Aorta (tissue), 5 donors: ENCODE results near the gene TSGA10IP. TPM values are rescaled to one million over a fixed set of nuclear protein-coding genes. Genes with fewer than 3 reads are reported as not detected.

Experiments
- ATAC-seq: fragments of 200-7000 bp; cut with Tn5 transposase; one replicate; pipeline ENCODE4 v1.9.1; 2022; ENCODE audit warnings: moderate library complexity; ENCODE audit not compliant: low FRiP score
- DNase-seq, 2 donors: peaks; one replicate each; pipeline ENCODE4 v3.0.0-alpha.2; 2020
- H3K27ac ChIP-seq, 2 donors: one replicate each; pipeline ENCODE4 v1.5.1; 2013; ENCODE audit warnings: low read length in 2 of 2, mild to moderate bottlenecking in 2 of 2, moderate library complexity in 2 of 2, control low read depth in 1 of 2, inconsistent platforms in 1 of 2, low read depth in 1 of 2
- H3K27me3 ChIP-seq, 2 donors: one replicate each; pipeline ENCODE4 v1.6.1; 2013; ENCODE audit warnings: control low read depth in 1 of 2, low read length in 1 of 2, mild to moderate bottlenecking in 1 of 2, moderate library complexity in 1 of 2; ENCODE audit not compliant: insufficient read depth in 2 of 2, control insufficient read depth in 1 of 2
- H3K36me3 ChIP-seq, 2 donors: one replicate each; pipeline ENCODE4 v1.6.1; 2013; ENCODE audit warnings: control low read depth in 1 of 2, low read length in 1 of 2, mild to moderate bottlenecking in 1 of 2; ENCODE audit not compliant: insufficient read depth in 2 of 2, control insufficient read depth in 1 of 2
- H3K4me1 ChIP-seq, 2 donors: one replicate each; pipeline ENCODE4 v1.6.1; 2013; ENCODE audit warnings: low read length in 2 of 2, control low read depth in 1 of 2, mild to moderate bottlenecking in 1 of 2, moderate library complexity in 1 of 2; ENCODE audit not compliant: insufficient read depth in 2 of 2, control insufficient read depth in 1 of 2
- H3K4me3 ChIP-seq, 2 donors: one replicate each; pipeline ENCODE4 v1.5.1; 2013; ENCODE audit warnings: low read length in 2 of 2, control low read depth in 1 of 2, mild to moderate bottlenecking in 1 of 2
- H3K9me3 ChIP-seq: one replicate; pipeline ENCODE4 v1.6.1; 2013; ENCODE audit warnings: mild to moderate bottlenecking, low read length; ENCODE audit not compliant: control insufficient read depth
- WGBS, 2 donors: extraction: QIAGEN DNeasy Blood & Tissue Kit; methylation state at CpG; one replicate each; pipeline ENCODE4 v1.1.7; 2013; 5-methylcytosine and 5-hydroxymethylcytosine counted together
- intact Hi-C, 2 donors: fragments of 100-400 bp; cut with DNase I; formaldehyde crosslinking; loops; one replicate each; pipeline versions ENCODE4 v1.14.2 to v1.15.0; 2022
- polyA plus RNA-seq, 2 donors: library from polyadenylated mRNA; stranded (reverse); fragments of 200-250 nt; gene quantifications; one replicate each; pipeline ENCODE4 v1.2.3, GENCODE V29; 2013
- total RNA-seq, 2 donors: library from RNA; stranded (reverse); fragmentation: NEBNext Ultra II Directional; extraction: Animal tissue kit (Norgen Biotek cat#: 25700); gene quantifications; one replicate each; pipeline ENCODE4 v1.2.1, GENCODE V29; 2021
- donor health status: healthy with polysubstance abuse.
- donor health status: Bipolar disorder and iron deficiency.
- donor health status: DM: no; HTN: no; CAD: no.
- donor health status: DM: no; HTN: no; CAD: no.
- donor health status: DM: yes; HTN: yes; CAD: no.

TSGA10IP gene
- total and polyA plus RNA-seq, 4 donors, result not detected

GRCh38 chr11:65981972-65982823, 36.9 kb downstream of the TSGA10IP start:
- ATAC-seq, result no peak
- WGBS, 2 donors, result 68 to 74% methylated on average over 16 of the region's 16 CpGs
- intact Hi-C loops, result loop anchor here in 1 of 2 donors (10.0 kb wide), 1 partner anchor 277 kb away; no protein-coding TSS in a partner anchor

GRCh38 chr11:65982824-65983588, 37.7 kb downstream of the TSGA10IP start:
- H3K4me1 ChIP-seq, result no peaks in the 10 kb centered on the region
- no peaks in the 10 kb centered on the region for H3K27me3 ChIP-seq
- no peaks in the 10 kb centered on the region for H3K9me3 ChIP-seq
- no peak overlapping the region for H3K27ac ChIP-seq
- peaks cover 0 to 2% of the 10 kb centered on the region in 2 donors for H3K36me3 ChIP-seq
- 72 to 76% methylated on average over 21 to 22 of the region's 22 CpGs for WGBS, 2 donors
- ATAC-seq, result no peak
- intact Hi-C loops, result loop anchor here in 1 of 2 donors (10.0 kb wide), 1 partner anchor 278 kb away; no protein-coding TSS in a partner anchor
- peak in 1 of 2 donors; percentile 20 for DNase-seq
- no peak overlapping the region for H3K4me3 ChIP-seq

More at GRCh38 chr11:65981972-65982823, 36.9 kb downstream of the TSGA10IP start:
- no peak overlapping the region for H3K27ac ChIP-seq
- peak in 1 of 2 donors; percentile 22 for DNase-seq
- H3K27me3 ChIP-seq, result no peaks in the 10 kb centered on the region
- H3K4me1 ChIP-seq, result no peaks in the 10 kb centered on the region
- H3K36me3 ChIP-seq, result peaks cover 3 to 7% of the 10 kb centered on the region in 2 donors
- no peak overlapping the region for H3K4me3 ChIP-seq
- no peaks in the 10 kb centered on the region for H3K9me3 ChIP-seq

GRCh38 chr11:65983589-65983987, 38.3 kb downstream of the TSGA10IP start:
- no peak overlapping the region for H3K27ac ChIP-seq
- no peaks in the 10 kb centered on the region for H3K9me3 ChIP-seq
- DNase-seq, result peak in 1 of 2 donors; percentile 9
- intact Hi-C loops, result loop anchor here in 1 of 2 donors (10.0 kb wide), 1 partner anchor 279 kb away; no protein-coding TSS in a partner anchor
- H3K4me1 ChIP-seq, result no peaks in the 10 kb centered on the region
- no peaks in the 10 kb centered on the region for H3K36me3 ChIP-seq
- WGBS, 2 donors, result 76 to 77% methylated on average over 5 of the region's 5 CpGs
- no peak overlapping the region for H3K4me3 ChIP-seq
- ATAC-seq, result no peak
- no peaks in the 10 kb centered on the region for H3K27me3 ChIP-seq

GRCh38 chr11:65987336-65987735, 42.1 kb downstream of the TSGA10IP start:
- intact Hi-C loops, result loop anchor here in 1 of 2 donors (5.0 to 10.0 kb wide), 2 partner anchors 35 to 283 kb away; no protein-coding TSS in a partner anchor
- no peak overlapping the region for H3K4me3 ChIP-seq
- no peak for ATAC-seq
- no peak overlapping the region for H3K27ac ChIP-seq
- no peaks in the 10 kb centered on the region for H3K27me3 ChIP-seq
- H3K4me1 ChIP-seq, result no peaks in the 10 kb centered on the region
- no peaks in the 10 kb centered on the region for H3K36me3 ChIP-seq
- no peaks in the 10 kb centered on the region for H3K9me3 ChIP-seq
- WGBS, 2 donors, result 82 to 85% methylated on average over 9 of the region's 9 CpGs
- DNase-seq, result peak in 1 of 2 donors; percentile 29

GRCh38 chr11:65988791-65989592, 43.7 kb downstream of the TSGA10IP start:
- Histone ChIP-seq H3K4me1 (no peaks in the 10 kb centered on the region), H3K4me3 (no peak overlapping the region), H3K9me3 (no peaks in the 10 kb centered on the region), H3K36me3 (no peaks in the 10 kb centered on the region), H3K27ac (no peak overlapping the region), H3K27me3 (no peaks in the 10 kb centered on the region)
- intact Hi-C loops, result loop anchor here (1.0 to 10.0 kb wide), 4 partner anchors 33 to 284 kb away; no protein-coding TSS in a partner anchor
- DNase-seq (peak; percentile 87 to 92), ATAC-seq (peak; percentile 96)
- whole genome bisulfite sequencing, 2 donors, result 13 to 16% methylated on average over 10 of the region's 10 CpGs

- H3K27ac ChIP-seq, result no peak overlapping the region
- H3K4me3 ChIP-seq, result no peak overlapping the region
- peaks cover 0 to 3% of the 10 kb centered on the region in 2 donors for H3K36me3 ChIP-seq
- H3K4me1 ChIP-seq, result no peaks in the 10 kb centered on the region
- WGBS, 2 donors, result 69 to 72% methylated on average over 5 of the region's 5 CpGs
- no peaks in the 10 kb centered on the region for H3K27me3 ChIP-seq
- DNase-seq (no peak), ATAC-seq (no peak)
- no peaks in the 10 kb centered on the region for H3K9me3 ChIP-seq
- intact Hi-C loops, result no loop called here
Measured at GRCh38 chr11:65992056-65992455, 46.8 kb downstream of the TSGA10IP start.

- no peak overlapping the region for H3K4me3 ChIP-seq
- no peak overlapping the region for H3K27ac ChIP-seq
- no peaks in the 10 kb centered on the region for H3K4me1 ChIP-seq
- H3K27me3 ChIP-seq, result no peaks in the 10 kb centered on the region
- intact Hi-C loops, result no loop called here
- H3K36me3 ChIP-seq, result peaks cover 6 to 11% of the 10 kb centered on the region in 2 donors
- WGBS, 2 donors, result 78 to 82% methylated on average over 2 of the region's 2 CpGs
- DNase-seq (no peak), ATAC-seq (no peak)
- H3K9me3 ChIP-seq, result no peaks in the 10 kb centered on the region
Measured at GRCh38 chr11:65997286-65997685, 52.0 kb downstream of the TSGA10IP start.
